ENCODE measurements around the gene TIFAB. TPM values are rescaled to one million over a fixed set of nuclear protein-coding genes. Genes with fewer than 3 reads are reported as not detected.

The TIFAB gene
- total RNA-seq, 2 experiments from 2014 or later: 0.11 TPM; not detected in 1

- no peak overlapping the region for H3K27ac Mint-ChIP-seq
- peaks cover 48% of the 10 kb centered on the region for H3K27me3 Mint-ChIP-seq
- H3K4me1 Mint-ChIP-seq (ENCODE audit: low read depth): peaks cover 6% of the 10 kb centered on the region
- no peak for DNase-seq
- H3K4me3 ChIP-seq (ENCODE audit: low read length): no peak overlapping the region
- peaks cover 0 to 6% of the 10 kb centered on the region in 2 experiments for H3K9me3 ChIP-seq (ENCODE audit: control insufficient read depth in 1 of 2, insufficient read depth in 1 of 2, low read length in 2 of 2)
- ChIA-PET CTCF (interaction anchor here (1.1 to 2.1 kb wide), 3 partner anchors 14 to 34 kb away, joined by 3 to 8 read pairs (median 4); no protein-coding TSS in a partner anchor), POLR2A (interaction anchor here (0.6 to 1.0 kb wide), 2 partner anchors 15 to 39 kb away, joined by 3 read pairs; no protein-coding TSS in a partner anchor)
- intact Hi-C loops (cut with DNase I, micrococcal nuclease): no loop called here
- H3K36me3 ChIP-seq (ENCODE audit: insufficient read depth, low read length): no peaks in the 10 kb centered on the region
- ATAC-seq (ENCODE audit: poor library complexity): no peak
- no peak overlapping the region for H3K27ac ChIP-seq (ENCODE audit: low read depth in 1 of 2, low read length in 2 of 2)
- H3K9me3 Mint-ChIP-seq: peaks cover 2% of the 10 kb centered on the region
- H3K36me3 Mint-ChIP-seq (ENCODE audit: low read depth): no peaks in the 10 kb centered on the region
- peaks cover 3% of the 10 kb centered on the region for H3K4me1 ChIP-seq (ENCODE audit: insufficient read depth, low read length)
- TF ChIP-seq CTCF (IDR thresholded peaks at IDR 0.05): no peak
- peaks cover 7 to 24% of the 10 kb centered on the region in 2 experiments for H3K27me3 ChIP-seq (ENCODE audit: control insufficient read depth in 1 of 2, insufficient read depth in 2 of 2, low read length in 2 of 2)
- no peak overlapping the region for H3K4me3 Mint-ChIP-seq
Observed at GRCh38 chr5:135425641-135426040, 26.5 kb downstream of the TIFAB start.

DNA sequence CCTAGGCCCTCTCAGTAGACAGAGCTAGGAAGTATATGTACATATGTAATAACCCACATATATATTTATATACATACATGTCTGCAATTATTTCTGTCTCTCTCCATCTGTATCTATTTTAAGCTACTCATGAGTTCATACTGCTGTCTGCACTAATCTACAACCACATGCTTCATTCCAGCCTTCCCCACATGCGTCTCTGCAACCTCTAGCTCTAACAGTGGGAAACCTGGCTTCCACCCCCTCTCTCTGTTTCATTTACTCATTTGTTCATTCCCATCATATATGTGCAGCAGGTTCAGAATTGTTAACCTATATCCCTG lies 28.3 kb downstream of the TIFAB start:
- intact Hi-C loops (cut with DNase I, micrococcal nuclease): no loop called here
- peaks cover 3% of the 10 kb centered on the region for H3K4me1 ChIP-seq (ENCODE audit: insufficient read depth, low read length)
- ATAC-seq (ENCODE audit: poor library complexity) (no peak), DNase-seq (no peak)
- Mint-ChIP-seq H3K4me3 (no peak overlapping the region), H3K4me1 (ENCODE audit: low read depth) (peaks cover 6% of the 10 kb centered on the region), H3K36me3 (ENCODE audit: low read depth) (no peaks in the 10 kb centered on the region), H3K9me3 (peaks cover 15% of the 10 kb centered on the region), H3K27ac (no peak overlapping the region), H3K27me3 (peaks cover 56% of the 10 kb centered on the region)
- H3K9me3 ChIP-seq (ENCODE audit: control insufficient read depth in 1 of 2, insufficient read depth in 1 of 2, low read length in 2 of 2): peaks cover 0 to 8% of the 10 kb centered on the region in 2 experiments
- H3K27me3 ChIP-seq (ENCODE audit: control insufficient read depth in 1 of 2, insufficient read depth in 2 of 2, low read length in 2 of 2): peaks cover 8 to 33% of the 10 kb centered on the region in 2 experiments
- H3K27ac ChIP-seq (ENCODE audit: low read depth in 1 of 2, low read length in 2 of 2): no peak overlapping the region
- H3K4me3 ChIP-seq (ENCODE audit: low read length): no peak overlapping the region
- no peaks in the 10 kb centered on the region for H3K36me3 ChIP-seq (ENCODE audit: insufficient read depth, low read length)
- ChIA-PET CTCF (no interaction called here), POLR2A (no interaction called here)
- no peak for TF ChIP-seq CTCF (IDR thresholded peaks at IDR 0.05)

GRCh38 chr5:135423146-135423845 lies 28.9 kb downstream of the TIFAB start:
- DNase-seq (no peak), ATAC-seq (ENCODE audit: poor library complexity) (no peak)
- H3K36me3 ChIP-seq (ENCODE audit: insufficient read depth, low read length): no peaks in the 10 kb centered on the region
- peaks cover 3% of the 10 kb centered on the region for H3K4me1 ChIP-seq (ENCODE audit: insufficient read depth, low read length)
- Mint-ChIP-seq H3K9me3 (peaks cover 14% of the 10 kb centered on the region), H3K27ac (no peak overlapping the region), H3K36me3 (ENCODE audit: low read depth) (no peaks in the 10 kb centered on the region), H3K4me3 (no peak overlapping the region), H3K27me3 (peaks cover 59% of the 10 kb centered on the region), H3K4me1 (ENCODE audit: low read depth) (peaks cover 6% of the 10 kb centered on the region)
- no peak for TF ChIP-seq CTCF (IDR thresholded peaks at IDR 0.05)
- intact Hi-C loops (cut with DNase I, micrococcal nuclease): no loop called here
- ChIA-PET POLR2A (no interaction called here), CTCF (no interaction called here)
- peaks cover 0 to 8% of the 10 kb centered on the region in 2 experiments for H3K9me3 ChIP-seq (ENCODE audit: control insufficient read depth in 1 of 2, insufficient read depth in 1 of 2, low read length in 2 of 2)
- no peak overlapping the region for H3K4me3 ChIP-seq (ENCODE audit: low read length)
- H3K27me3 ChIP-seq (ENCODE audit: control insufficient read depth in 1 of 2, insufficient read depth in 2 of 2, low read length in 2 of 2): peaks cover 14 to 29% of the 10 kb centered on the region in 2 experiments
- no peak overlapping the region for H3K27ac ChIP-seq (ENCODE audit: low read depth in 1 of 2, low read length in 2 of 2)
